GM19468 (cell line): ENCODE results near the gene ZDHHC3.

Experiments
- ATAC-seq: cut with Tn5 transposase; IDR thresholded peaks from one replicate; pipeline ENCODE4 v1.9.1; 2021; ENCODE audit warnings: mild to moderate bottlenecking, moderate library complexity, moderate number of reproducible peaks; ENCODE audit not compliant: unreplicated experiment; ENCODE audit errors: extremely low read depth

The ZDHHC3 gene

GRCh38 chr3:44903751-44904150 lies 72.2 kb downstream of the ZDHHC3 start:
- no peak for ATAC-seq

DNA sequence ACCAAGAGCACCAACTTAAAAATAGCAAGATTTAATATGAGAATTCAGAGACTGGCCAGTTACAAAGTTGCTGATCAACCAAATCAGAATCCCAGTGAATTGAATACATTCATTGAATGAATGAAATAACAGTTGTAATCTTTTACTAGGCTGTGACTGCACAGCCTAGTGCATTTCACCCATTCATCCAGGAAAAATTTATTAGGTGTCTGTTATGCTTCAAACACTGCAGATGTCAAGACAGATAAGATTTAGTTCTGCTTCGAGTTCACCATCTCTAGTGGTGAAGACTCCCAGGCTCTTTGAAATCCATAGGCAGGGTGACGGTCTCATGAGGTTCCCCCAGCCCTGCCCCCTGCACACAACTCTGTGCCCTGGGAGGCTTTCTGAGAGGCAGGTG lies 72.7 kb downstream of the ZDHHC3 start:
- ATAC-seq = no peak

DNA sequence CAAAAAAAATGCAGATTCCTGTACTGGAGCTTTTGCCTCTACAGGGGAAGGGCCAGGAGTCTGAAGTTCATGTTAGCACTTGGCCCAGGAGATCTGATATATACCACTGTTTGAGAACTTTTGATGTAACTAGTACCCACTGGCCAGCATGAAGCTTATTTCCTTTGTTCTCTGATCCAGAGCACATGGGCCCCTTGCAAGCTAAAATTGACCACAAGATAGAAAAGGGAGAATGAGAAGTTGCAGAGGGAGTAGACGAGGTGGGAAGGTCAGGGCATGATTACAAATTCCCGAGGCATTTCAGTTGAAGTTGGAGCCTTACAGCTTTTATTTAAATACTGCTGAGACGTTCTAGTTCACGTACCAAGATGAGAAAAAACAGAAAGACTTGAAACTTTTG lies 73.3 kb downstream of the ZDHHC3 start:
- ATAC-seq = no peak

GRCh38 chr3:44899683-44900367 lies 76.1 kb downstream of the ZDHHC3 start:
- ATAC-seq = no peak

DNA sequence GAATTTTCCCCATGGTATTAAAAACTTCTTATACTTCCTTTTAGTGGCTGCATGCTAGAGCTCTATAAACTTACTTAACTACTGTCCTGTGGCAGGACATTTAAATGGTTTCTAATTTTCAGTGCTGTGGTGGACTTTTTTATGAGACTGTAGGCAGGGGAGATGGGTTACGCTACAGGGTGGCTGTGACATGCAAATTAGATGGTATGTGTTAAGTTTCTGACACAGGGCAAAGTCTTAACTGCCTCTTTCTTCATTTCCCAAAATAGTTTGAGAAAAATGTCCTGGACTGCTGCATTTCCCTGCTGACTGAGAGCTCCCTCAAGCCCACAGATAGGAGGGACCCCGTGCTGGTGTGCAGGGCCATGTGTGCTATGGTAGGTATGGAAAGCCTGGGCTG lies 79.5 kb downstream of the ZDHHC3 start:
- no peak for ATAC-seq

- ATAC-seq = no peak
Observed at GRCh38 chr3:44894485-44894884, 81.5 kb downstream of the ZDHHC3 start.

DNA sequence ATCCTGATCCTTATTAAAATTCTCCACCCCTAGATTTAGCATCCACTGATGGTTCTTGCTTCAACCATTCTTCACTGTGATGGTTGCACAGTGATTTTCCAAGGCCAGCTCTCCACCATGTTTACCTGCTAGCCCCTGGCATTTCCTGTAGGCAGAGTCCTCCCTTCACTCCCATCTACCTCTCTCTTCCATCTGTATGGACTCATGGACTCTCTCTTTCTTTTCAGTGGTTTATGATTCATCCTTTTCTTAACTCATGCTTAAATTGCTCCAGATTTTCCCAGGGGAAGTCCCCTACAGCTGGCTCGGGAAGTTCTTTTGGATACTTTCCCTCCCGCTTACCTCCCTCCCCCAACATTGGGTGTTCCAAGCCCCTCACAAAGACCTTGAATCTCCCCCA lies 82.9 kb downstream of the ZDHHC3 start:
- no peak for ATAC-seq

DNA sequence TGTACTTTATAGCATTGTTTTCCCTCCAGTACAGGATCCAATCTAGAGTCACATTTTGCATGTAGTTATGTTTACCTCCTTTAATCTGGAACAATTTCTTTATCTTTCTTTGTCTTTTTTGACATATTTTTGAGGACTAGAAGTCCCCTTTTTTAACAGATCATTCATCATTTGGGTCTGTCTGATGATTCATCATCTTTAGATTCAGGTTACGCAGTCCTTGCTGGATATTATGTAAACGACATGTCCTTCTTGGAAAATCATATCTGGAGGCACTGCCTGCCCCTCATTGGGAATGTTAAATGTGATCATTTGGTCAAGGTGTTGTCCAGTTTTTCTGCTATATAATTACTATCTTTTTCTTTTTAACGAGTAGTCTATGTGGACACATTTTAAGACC lies 83.3 kb downstream of the ZDHHC3 start:
- no peak for ATAC-seq

GRCh38 chr3:44890852-44891251 lies 85.1 kb downstream of the ZDHHC3 start:
- ATAC-seq = no peak

GRCh38 chr3:44890258-44890657 lies 85.7 kb downstream of the ZDHHC3 start:
- no peak for ATAC-seq

DNA sequence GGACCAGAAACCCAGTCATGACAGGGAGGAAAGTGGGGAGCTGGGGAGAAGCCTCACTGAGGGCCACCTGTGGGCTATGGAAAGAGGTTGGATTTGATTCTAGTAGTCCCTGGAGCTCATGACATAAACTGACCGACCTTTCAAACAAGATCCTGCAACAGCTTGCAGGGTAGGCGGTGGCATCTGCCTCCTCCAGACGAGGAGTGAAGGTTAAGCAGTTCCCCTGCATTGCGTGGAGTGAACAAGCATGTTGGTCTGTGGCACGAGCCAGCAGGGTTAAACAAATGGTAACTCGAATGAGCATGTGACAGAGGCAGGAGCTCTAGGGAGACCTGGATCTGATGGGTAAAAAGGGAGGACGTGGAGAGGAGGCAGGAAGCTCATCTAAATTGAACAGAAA lies 88.9 kb downstream of the ZDHHC3 start:
- ATAC-seq = no peak

DNA sequence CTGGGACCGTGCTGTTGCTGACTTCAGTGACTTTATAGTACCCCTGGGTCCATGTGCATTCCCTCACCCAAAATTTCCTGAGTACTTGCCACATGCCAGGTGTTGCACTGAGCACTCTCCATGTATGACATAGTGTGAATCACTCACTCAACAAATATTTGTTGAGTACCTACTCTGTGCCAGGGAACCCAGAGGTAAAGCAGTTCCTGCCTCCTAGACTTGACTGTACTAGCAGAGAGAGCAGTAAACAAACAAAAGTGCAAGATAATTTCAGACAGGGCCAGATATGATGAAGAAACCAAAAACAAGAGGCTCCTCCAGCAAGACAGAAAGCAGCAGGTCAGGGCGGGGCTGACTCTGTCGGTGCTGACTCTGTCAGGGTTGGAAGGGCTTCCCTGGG lies 89.4 kb downstream of the ZDHHC3 start:
- no peak for ATAC-seq

- ATAC-seq = no peak
Observed at GRCh38 chr3:44885618-44886017, 90.4 kb downstream of the ZDHHC3 start.

GRCh38 chr3:44883999-44884431 lies 92.0 kb downstream of the ZDHHC3 start:
- no peak for ATAC-seq

- no peak for ATAC-seq
Observed at GRCh38 chr3:44883213-44883955, 92.6 kb downstream of the ZDHHC3 start.

GRCh38 chr3:44880284-44880683 lies 95.7 kb downstream of the ZDHHC3 start:
- no peak for ATAC-seq

- no peak for ATAC-seq
Observed at GRCh38 chr3:44877333-44877732, 98.6 kb downstream of the ZDHHC3 start.

GRCh38 chr3:44875596-44875995 lies 100.4 kb downstream of the ZDHHC3 start:
- no peak for ATAC-seq
